ENCODE data around the gene SYNE2. TPM values are rescaled to one million over a fixed set of nuclear protein-coding genes. Genes with fewer than 3 reads are reported as not detected.

The SYNE2 gene
- total and polyA plus RNA-seq, 4 donors: 12.0 to 79.9 (median 19.5) TPM

DNA sequence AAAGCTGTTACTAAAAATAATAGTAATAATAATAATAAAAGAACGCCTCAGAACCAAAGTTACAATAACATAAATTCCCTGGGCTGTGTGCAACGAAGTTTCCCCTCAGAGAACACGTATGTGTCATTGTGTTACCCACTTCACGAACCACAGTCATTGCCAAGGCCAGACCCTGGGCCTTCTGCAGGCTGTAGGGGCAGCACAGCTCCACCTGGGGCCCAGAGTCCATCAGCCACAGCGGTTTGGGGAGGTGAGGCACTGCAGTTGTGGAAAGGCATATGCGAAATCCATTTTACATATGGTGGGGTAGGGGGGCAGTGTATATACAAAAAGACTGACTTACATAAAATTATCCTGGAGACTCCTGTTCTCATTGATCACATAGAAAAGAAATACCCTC lies 385.2 kb downstream of the SYNE2 start:
- WGBS: 91% methylated on average over 6 of the region's 6 CpGs
- no peaks in the 10 kb centered on the region for H3K9me3 ChIP-seq (ENCODE audit: control insufficient read depth in 4 of 4, low read length in 3 of 4)
- H3K4me3 ChIP-seq (ENCODE audit: low read depth in 1 of 3, low read length in 3 of 3): no peak overlapping the region
- H3K27me3 ChIP-seq (ENCODE audit: control insufficient read depth in 4 of 4, insufficient read depth in 4 of 4, low read length in 3 of 4): no peaks in the 10 kb centered on the region
- H3K36me3 ChIP-seq (ENCODE audit: control insufficient read depth in 4 of 4, insufficient read depth in 3 of 4, low read depth in 1 of 4, low read length in 3 of 4): no peaks in the 10 kb centered on the region
- no peak for DNase-seq (ENCODE audit: low spot score)
- no peak overlapping the region for H3K9ac ChIP-seq (ENCODE audit: low read depth in 1 of 2, low read length in 2 of 2)
- H3K27ac ChIP-seq (ENCODE audit: low read depth in 1 of 2, low read length in 2 of 2): no peak overlapping the region
- TF ChIP-seq YY1 (IDR thresholded peaks at IDR 0.05) (no peak), SP1 (IDR thresholded peaks at IDR 0.05) (no peak), REST (IDR thresholded peaks at IDR 0.05) (no peak)
- TF ChIP-seq, protein P1, sequence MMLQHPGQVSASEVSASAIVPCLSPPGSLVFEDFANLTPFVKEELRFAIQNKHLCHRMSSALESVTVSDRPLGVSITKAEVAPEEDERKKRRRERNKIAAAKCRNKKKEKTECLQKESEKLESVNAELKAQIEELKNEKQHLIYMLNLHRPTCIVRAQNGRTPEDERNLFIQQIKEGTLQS (IDR thresholded peaks at IDR 0.05): no peak
- no peaks in the 10 kb centered on the region for H3K4me1 ChIP-seq (ENCODE audit: control insufficient read depth in 4 of 4, insufficient read depth in 4 of 4, low read length in 3 of 4)

- Histone ChIP-seq H3K27ac (ENCODE audit: low read depth in 1 of 2, low read length in 2 of 2) (no peak overlapping the region), H3K9me3 (ENCODE audit: control insufficient read depth in 4 of 4, low read length in 3 of 4) (no peaks in the 10 kb centered on the region), H3K4me3 (ENCODE audit: low read depth in 1 of 3, low read length in 3 of 3) (no peak overlapping the region), H3K9ac (ENCODE audit: low read depth in 1 of 2, low read length in 2 of 2) (no peak overlapping the region), H3K36me3 (ENCODE audit: control insufficient read depth in 4 of 4, insufficient read depth in 3 of 4, low read depth in 1 of 4, low read length in 3 of 4) (no peaks in the 10 kb centered on the region), H3K4me1 (ENCODE audit: control insufficient read depth in 4 of 4, insufficient read depth in 4 of 4, low read length in 3 of 4) (no peaks in the 10 kb centered on the region), H3K27me3 (ENCODE audit: control insufficient read depth in 4 of 4, insufficient read depth in 4 of 4, low read length in 3 of 4) (no peaks in the 10 kb centered on the region)
- DNase-seq (ENCODE audit: low spot score): no peak
- no peak for TF ChIP-seq MAX (IDR thresholded peaks at IDR 0.05)
- WGBS: 65% methylated on average over 2 of the region's 2 CpGs
Measured at GRCh38 chr14:64238631-64239030, 385.8 kb downstream of the SYNE2 start.

DNA sequence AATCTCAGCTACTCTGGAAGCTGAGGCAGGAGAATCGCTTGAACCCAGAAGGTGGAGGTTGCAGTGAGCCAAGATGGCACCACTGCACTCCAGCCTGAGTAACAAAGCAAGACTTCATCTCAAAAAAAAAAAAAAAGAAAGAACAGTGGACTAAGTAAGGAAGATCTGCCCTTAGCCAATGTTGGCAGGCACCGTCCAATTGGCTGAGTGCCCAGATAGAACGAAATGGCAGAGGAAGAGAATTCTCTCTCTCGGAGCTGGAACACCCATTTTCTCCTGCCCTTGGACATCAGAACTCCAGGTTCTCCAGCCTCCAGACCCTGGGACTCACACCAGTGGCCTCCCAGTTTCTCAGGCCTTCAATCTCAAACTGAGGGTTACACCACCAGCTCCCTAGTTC lies 391.5 kb downstream of the SYNE2 start:
- no peak overlapping the region for H3K27ac ChIP-seq (ENCODE audit: low read depth in 1 of 2, low read length in 2 of 2)
- TF ChIP-seq, protein P2, sequence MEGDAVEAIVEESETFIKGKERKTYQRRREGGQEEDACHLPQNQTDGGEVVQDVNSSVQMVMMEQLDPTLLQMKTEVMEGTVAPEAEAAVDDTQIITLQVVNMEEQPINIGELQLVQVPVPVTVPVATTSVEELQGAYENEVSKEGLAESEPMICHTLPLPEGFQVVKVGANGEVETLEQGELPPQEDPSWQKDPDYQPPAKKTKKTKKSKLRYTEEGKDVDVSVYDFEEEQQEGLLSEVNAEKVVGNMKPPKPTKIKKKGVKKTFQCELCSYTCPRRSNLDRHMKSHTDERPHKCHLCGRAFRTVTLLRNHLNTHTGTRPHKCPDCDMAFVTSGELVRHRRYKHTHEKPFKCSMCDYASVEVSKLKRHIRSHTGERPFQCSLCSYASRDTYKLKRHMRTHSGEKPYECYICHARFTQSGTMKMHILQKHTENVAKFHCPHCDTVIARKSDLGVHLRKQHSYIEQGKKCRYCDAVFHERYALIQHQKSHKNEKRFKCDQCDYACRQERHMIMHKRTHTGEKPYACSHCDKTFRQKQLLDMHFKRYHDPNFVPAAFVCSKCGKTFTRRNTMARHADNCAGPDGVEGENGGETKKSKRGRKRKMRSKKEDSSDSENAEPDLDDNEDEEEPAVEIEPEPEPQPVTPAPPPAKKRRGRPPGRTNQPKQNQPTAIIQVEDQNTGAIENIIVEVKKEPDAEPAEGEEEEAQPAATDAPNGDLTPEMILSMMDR (IDR thresholded peaks at IDR 0.05; ENCODE audit: low read depth, low read length, missing input control): no peak
- TF ChIP-seq MAX (IDR thresholded peaks at IDR 0.05) (no peak), JUND (IDR thresholded peaks at IDR 0.05) (no peak), HNF4A (conservative IDR thresholded peaks at IDR 0.05) (no peak), RAD21 (IDR thresholded peaks at IDR 0.05) (no peak)
- no peaks in the 10 kb centered on the region for H3K36me3 ChIP-seq (ENCODE audit: control insufficient read depth in 4 of 4, insufficient read depth in 3 of 4, low read depth in 1 of 4, low read length in 3 of 4)
- no peak for DNase-seq (ENCODE audit: low spot score)
- H3K27me3 ChIP-seq (ENCODE audit: control insufficient read depth in 4 of 4, insufficient read depth in 4 of 4, low read length in 3 of 4): no peaks in the 10 kb centered on the region
- H3K9ac ChIP-seq (ENCODE audit: low read depth in 1 of 2, low read length in 2 of 2): no peak overlapping the region
- no peaks in the 10 kb centered on the region for H3K9me3 ChIP-seq (ENCODE audit: control insufficient read depth in 4 of 4, low read length in 3 of 4)
- H3K4me3 ChIP-seq (ENCODE audit: low read depth in 1 of 3, low read length in 3 of 3): no peak overlapping the region
- H3K4me1 ChIP-seq (ENCODE audit: control insufficient read depth in 4 of 4, insufficient read depth in 4 of 4, low read length in 3 of 4): no peaks in the 10 kb centered on the region
- 31% methylated on average over 4 of the region's 4 CpGs for WGBS

Data from liver (tissue), 9 donors.